Smooth muscle cell (in vitro differentiated cells): ENCODE measurements around the gene NKAIN2. TPM values are rescaled to one million over a fixed set of nuclear protein-coding genes. Genes with fewer than 3 reads are reported as not detected.

Source experiments
- DNase-seq: peaks from one replicate; lab custom pipeline; 2025; ENCODE audit not compliant: unreplicated experiment; lab: John Stamatoyannopoulos, UW
- H2AFZ ChIP-seq: fragments of 200-600 bp; sonication (generic); 2 replicates; pipeline ENCODE4 v1.6.0; 2016; ENCODE audit warnings: antibody characterized with exemption, low read depth, mild to moderate bottlenecking
- H3F3A ChIP-seq: fragments of 200-600 bp; sonication (generic); 2 replicates; pipeline ENCODE4 v1.6.0; 2017; ENCODE audit warnings: antibody characterized with exemption, low read depth
- H3K27ac ChIP-seq: fragments of 200-600 bp; sonication (generic); 2 replicates; pipeline ENCODE4 v1.5.1; 2016; ENCODE audit warnings: low read depth, mild to moderate bottlenecking
- H3K27me3 ChIP-seq: fragments of 200-600 bp; sonication (generic); 2 replicates; pipeline ENCODE4 v1.6.1; 2016; ENCODE audit warnings: low read depth, mild to moderate bottlenecking
- H3K36me3 ChIP-seq: fragments of 200-600 bp; sonication (generic); 2 replicates; pipeline ENCODE4 v1.5.1; 2016; ENCODE audit warnings: low read depth
- H3K4me1 ChIP-seq: fragments of 200-600 bp; sonication (generic); 2 replicates; pipeline ENCODE4 v1.5.1; 2016; ENCODE audit warnings: low read depth
- H3K4me2 ChIP-seq: fragments of 200-600 bp; sonication (generic); 2 replicates; pipeline ENCODE4 v1.6.0; 2016; ENCODE audit warnings: mild to moderate bottlenecking
- H3K4me3 ChIP-seq: fragments of 200-600 bp; sonication (generic); 2 replicates; pipeline ENCODE4 v1.5.1; 2016; ENCODE audit warnings: mild to moderate bottlenecking
- H3K79me2 ChIP-seq: fragments of 200-600 bp; sonication (generic); 2 replicates; pipeline ENCODE4 v1.6.0; 2016; ENCODE audit warnings: low read depth, mild to moderate bottlenecking
- H3K9ac ChIP-seq: fragments of 200-600 bp; sonication (generic); 2 replicates; pipeline ENCODE4 v1.6.0; 2016; ENCODE audit warnings: low read depth
- H3K9me3 ChIP-seq: fragments of 200-600 bp; sonication (generic); replicated peaks from 2 replicates; pipeline ENCODE4 v1.5.1; 2016; ENCODE audit warnings: low read depth
- H4K20me1 ChIP-seq: fragments of 200-600 bp; sonication (generic); 2 replicates; pipeline ENCODE4 v1.6.0; 2016; ENCODE audit warnings: low read depth
- CTCF ChIP-seq: fragments of 200-600 bp; sonication (generic); IDR thresholded peaks from 2 replicates; pipeline ENCODE4 v1.5.1; 2017; ENCODE audit warnings: borderline replicate concordance, mild to moderate bottlenecking, antibody characterized with exemption; ENCODE audit not compliant: insufficient read depth, poor library complexity, severe bottlenecking
- WGBS: methylation state at CpG from one replicate; pipeline ENCODE4 v1.1.7; 2016; ENCODE audit warnings: low lambda C conversion rate; 5-methylcytosine and 5-hydroxymethylcytosine counted together
- polyA plus RNA-seq: library from polyadenylated mRNA; unstranded; fragments of >200 nt; fragmentation: Nextera tagmentation; extraction: Ambion mirVana; gene quantifications from 2 replicates; pipeline ENCODE4 v1.2.1, GENCODE V29; 2016
- total RNA-seq: library from RNA; depleted of rRNA; stranded (reverse); fragments of >200 nt; gene quantifications from 2 replicates; pipeline ENCODE4 v1.2.3, GENCODE V29; 2014

NKAIN2 gene
- total and polyA plus RNA-seq, 2 experiments from 2014 or later, result 0.09 TPM; not detected in 1

- Histone ChIP-seq H3K9ac (no peak overlapping the region), H3K4me1 (peaks cover 14% of the 10 kb centered on the region), H3K36me3 (no peaks in the 10 kb centered on the region), H3K79me2 (no peaks in the 10 kb centered on the region), H3K27me3 (no peaks in the 10 kb centered on the region), H3K27ac (no peak overlapping the region), H4K20me1 (no peaks in the 10 kb centered on the region), H3F3A (no peaks in the 10 kb centered on the region), H3K9me3 (no peaks in the 10 kb centered on the region), H3K4me3 (no peak overlapping the region), H2AFZ (no peak overlapping the region), H3K4me2 (no peak overlapping the region)
- no peak for TF ChIP-seq CTCF
- 88% methylated on average over 1 of the region's 1 CpG for WGBS
- DNase-seq, result no peak
Observed at GRCh38 chr6:124099520-124099919, 295.9 kb downstream of the NKAIN2 start.

- Histone ChIP-seq H3K36me3 (no peaks in the 10 kb centered on the region), H3F3A (no peaks in the 10 kb centered on the region), H3K9ac (no peak overlapping the region), H2AFZ (no peak overlapping the region), H3K4me2 (no peak overlapping the region), H3K9me3 (no peaks in the 10 kb centered on the region), H3K27ac (no peak overlapping the region), H3K27me3 (no peaks in the 10 kb centered on the region), H3K4me3 (no peak overlapping the region), H4K20me1 (no peaks in the 10 kb centered on the region), H3K4me1 (no peaks in the 10 kb centered on the region), H3K79me2 (no peaks in the 10 kb centered on the region)
- TF ChIP-seq CTCF, result no peak
- DNase-seq, result no peak
- WGBS, result 80% methylated on average over 4 of the region's 4 CpGs
Observed at GRCh38 chr6:124110514-124110913, 306.8 kb downstream of the NKAIN2 start.

- Histone ChIP-seq H3K4me1 (no peaks in the 10 kb centered on the region), H4K20me1 (no peaks in the 10 kb centered on the region), H3K4me3 (no peak overlapping the region), H3K36me3 (no peaks in the 10 kb centered on the region), H3K27ac (no peak overlapping the region), H3K9me3 (no peaks in the 10 kb centered on the region), H3K27me3 (no peaks in the 10 kb centered on the region), H3K9ac (no peak overlapping the region), H3K4me2 (no peak overlapping the region), H2AFZ (no peak overlapping the region), H3K79me2 (no peaks in the 10 kb centered on the region), H3F3A (no peaks in the 10 kb centered on the region)
- no peak for TF ChIP-seq CTCF
- 88% methylated on average over 1 of the region's 1 CpG for WGBS
- DNase-seq, result no peak
Observed at GRCh38 chr6:124119596-124119995, 315.9 kb downstream of the NKAIN2 start.

- H3F3A ChIP-seq, result no peaks in the 10 kb centered on the region
- no peak overlapping the region for H3K9ac ChIP-seq
- DNase-seq, result no peak
- no peak overlapping the region for H3K27ac ChIP-seq
- H3K4me3 ChIP-seq, result no peak overlapping the region
- 69% methylated on average over 2 of the region's 2 CpGs for WGBS
- H4K20me1 ChIP-seq, result no peaks in the 10 kb centered on the region
- no peaks in the 10 kb centered on the region for H3K36me3 ChIP-seq
- no peak overlapping the region for H2AFZ ChIP-seq
- no peaks in the 10 kb centered on the region for H3K9me3 ChIP-seq
- no peaks in the 10 kb centered on the region for H3K79me2 ChIP-seq
- no peak for TF ChIP-seq CTCF
- H3K4me2 ChIP-seq, result no peak overlapping the region
- no peaks in the 10 kb centered on the region for H3K4me1 ChIP-seq
- no peaks in the 10 kb centered on the region for H3K27me3 ChIP-seq
Observed at GRCh38 chr6:124123617-124124209, 320.0 kb downstream of the NKAIN2 start.
